GM12875 (cell line): ENCODE results near the gene BHLHE23.

Source experiments
- H3K4me3 ChIP-seq: one replicate; pipeline ENCODE4 v1.5.1; 2011; ENCODE audit warnings: low read depth, low read length, control low read depth
- TF ChIP-seq, protein P1 (sequence below): IDR thresholded peaks from 2 replicates; pipeline ENCODE4 v1.5.1; 2011; ENCODE audit warnings: low read depth, mild to moderate bottlenecking, control low read depth, inconsistent platforms, low read length, moderate library complexity, borderline replicate concordance; ENCODE audit not compliant: insufficient read depth

Gene BHLHE23

DNA sequence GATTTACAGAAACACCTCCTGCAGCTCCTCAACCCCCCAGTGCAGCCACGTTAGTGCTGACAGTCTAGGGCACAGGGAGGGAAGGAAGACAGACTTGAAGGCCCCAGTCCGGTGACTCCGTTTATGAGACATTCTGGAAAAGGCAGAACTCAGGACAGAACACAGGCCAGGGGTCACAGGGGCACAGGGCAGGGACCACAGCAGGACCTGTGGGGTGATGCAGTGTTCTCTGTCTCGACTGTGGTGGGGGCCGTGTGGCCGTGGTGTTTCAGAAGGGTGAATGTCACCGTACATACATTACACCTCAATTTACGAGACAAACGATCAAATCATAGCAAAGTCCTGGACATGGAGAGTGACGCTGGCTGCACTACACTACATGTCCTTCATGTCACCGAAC lies 11.3 kb downstream of the BHLHE23 start:
- no peak overlapping the region for H3K4me3 ChIP-seq
- TF ChIP-seq, protein P1, sequence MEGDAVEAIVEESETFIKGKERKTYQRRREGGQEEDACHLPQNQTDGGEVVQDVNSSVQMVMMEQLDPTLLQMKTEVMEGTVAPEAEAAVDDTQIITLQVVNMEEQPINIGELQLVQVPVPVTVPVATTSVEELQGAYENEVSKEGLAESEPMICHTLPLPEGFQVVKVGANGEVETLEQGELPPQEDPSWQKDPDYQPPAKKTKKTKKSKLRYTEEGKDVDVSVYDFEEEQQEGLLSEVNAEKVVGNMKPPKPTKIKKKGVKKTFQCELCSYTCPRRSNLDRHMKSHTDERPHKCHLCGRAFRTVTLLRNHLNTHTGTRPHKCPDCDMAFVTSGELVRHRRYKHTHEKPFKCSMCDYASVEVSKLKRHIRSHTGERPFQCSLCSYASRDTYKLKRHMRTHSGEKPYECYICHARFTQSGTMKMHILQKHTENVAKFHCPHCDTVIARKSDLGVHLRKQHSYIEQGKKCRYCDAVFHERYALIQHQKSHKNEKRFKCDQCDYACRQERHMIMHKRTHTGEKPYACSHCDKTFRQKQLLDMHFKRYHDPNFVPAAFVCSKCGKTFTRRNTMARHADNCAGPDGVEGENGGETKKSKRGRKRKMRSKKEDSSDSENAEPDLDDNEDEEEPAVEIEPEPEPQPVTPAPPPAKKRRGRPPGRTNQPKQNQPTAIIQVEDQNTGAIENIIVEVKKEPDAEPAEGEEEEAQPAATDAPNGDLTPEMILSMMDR, result no peak

DNA sequence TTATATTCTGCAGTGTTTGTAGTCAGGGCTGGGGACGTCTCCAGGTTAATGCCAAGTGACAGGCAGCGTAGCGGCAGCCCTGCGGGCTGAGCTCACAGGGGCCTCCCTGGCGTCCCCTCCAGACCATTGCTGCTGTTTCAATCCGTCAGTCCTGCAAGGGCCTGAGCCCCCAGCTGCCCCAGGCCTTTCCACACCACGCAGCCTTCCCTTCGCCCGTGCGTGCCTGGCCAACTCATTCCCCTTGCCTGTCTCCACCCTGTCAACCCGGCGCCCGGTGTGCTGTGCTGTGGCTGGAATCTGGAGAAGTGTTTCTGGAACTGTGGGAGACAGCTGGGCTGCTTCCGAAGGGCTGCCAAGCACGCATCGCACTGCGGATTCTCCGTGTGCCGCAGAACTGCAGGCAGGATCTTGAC lies 11.9 kb downstream of the BHLHE23 start:
- TF ChIP-seq, protein P1, result no peak
- no peak overlapping the region for H3K4me3 ChIP-seq

DNA sequence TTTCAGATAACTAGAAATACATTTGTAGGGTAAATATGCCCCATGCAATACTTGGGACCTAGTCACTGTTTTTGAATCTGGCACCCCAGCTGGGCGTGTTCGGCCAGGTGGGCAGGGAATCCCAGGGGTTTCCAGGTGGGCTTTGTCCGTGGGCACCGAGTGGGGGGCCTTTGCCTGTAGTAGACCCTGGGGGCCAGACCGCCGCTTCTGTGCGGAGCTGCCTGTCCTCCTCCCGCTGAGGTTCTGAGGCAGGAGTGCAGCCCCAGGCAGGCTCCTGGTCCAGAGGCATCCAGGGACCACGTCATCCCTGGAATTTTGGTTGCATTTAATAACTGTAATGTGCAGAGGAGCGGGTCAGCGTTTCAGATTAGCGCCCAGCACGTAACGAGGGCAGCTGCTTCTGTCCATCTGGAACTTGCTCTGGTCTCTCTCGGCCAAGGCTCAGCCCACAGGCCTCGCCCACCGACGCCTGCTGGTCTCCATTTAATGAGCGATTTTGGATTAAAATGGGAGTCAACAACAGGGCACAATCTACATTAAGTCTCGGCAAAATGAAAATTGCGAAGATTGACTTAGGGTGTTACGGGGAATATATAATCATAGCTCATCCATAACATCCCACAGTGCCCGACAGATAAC lies 12.8 kb downstream of the BHLHE23 start:
- TF ChIP-seq, protein P1, result no peak
- H3K4me3 ChIP-seq, result no peak overlapping the region

DNA sequence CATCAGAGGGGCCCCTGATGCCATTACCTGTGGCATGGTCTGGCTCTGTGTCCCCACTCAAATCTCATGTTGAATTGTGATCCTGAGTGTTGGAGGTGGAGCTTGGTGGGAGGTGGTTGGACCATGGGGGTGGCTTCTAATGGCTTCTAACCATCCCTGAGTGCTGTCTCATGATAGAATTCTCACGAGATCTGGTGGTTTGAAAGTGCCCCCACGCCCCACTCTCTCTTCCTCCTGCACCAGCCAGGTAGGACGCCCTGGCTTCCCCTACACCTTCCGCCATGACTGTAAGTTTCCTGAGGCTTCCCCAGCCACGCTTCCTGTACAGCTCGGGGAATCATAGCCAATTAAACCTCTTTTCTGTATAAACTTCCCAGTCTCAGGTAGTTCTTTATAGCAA lies 14.9 kb downstream of the BHLHE23 start:
- H3K4me3 ChIP-seq, result no peak overlapping the region
- TF ChIP-seq, protein P1, result no peak

DNA sequence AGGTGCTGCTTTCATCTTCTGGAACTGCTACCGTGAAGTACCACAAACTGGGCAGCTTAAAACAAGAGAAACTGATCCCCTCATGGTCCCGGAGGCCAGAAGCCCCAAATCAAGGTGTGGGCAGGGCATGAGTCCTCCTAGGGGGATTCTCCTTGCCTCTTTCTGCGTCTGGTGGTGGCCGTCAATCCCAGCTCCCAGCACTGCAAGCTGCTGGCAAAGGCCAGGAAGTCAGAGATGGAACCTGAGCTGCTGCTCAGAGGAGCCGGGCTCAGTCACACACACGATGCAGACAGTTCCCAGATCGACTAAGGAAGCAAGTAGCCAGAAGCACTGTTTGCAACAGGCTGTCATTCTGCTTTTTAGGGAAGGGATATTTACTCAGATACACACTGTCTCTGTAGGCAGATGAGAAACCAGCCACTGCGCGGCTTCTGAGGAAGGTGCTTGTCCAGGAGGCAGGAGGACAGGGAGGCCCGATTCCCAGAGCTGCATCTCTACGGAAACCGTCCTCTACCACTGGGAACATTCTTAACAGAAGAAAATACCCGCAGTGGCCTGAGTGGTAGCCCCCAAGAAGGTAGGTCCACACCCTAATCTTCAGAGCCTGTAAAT lies 15.5 kb downstream of the BHLHE23 start:
- H3K4me3 ChIP-seq, result no peak overlapping the region
- TF ChIP-seq, protein P1, result no peak

DNA sequence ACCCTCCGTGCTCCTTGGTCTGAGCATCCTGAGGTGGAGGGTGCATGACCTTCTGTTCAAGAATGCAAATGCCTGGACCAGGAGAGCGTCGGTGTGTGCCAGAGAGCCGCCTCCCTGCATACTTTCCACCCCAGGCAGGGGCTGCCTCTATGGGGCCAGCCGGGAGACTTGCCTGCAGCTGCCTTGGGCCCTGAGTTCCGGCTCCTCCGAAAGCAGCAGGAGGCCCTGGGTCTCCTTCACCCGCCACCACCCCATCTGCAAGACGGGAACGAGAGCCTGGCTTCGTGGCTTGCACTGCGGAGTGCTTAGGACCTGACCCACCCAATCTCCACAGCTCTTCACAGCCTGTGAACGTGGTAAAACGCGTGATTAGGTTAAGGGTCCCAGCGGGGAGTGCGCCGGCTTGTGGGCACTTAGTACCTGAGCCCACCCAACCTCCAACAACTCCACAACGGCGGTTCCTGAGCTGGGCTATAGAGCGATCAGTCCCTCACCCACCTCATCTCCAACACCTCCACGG lies 16.4 kb downstream of the BHLHE23 start:
- no peak overlapping the region for H3K4me3 ChIP-seq
- TF ChIP-seq, protein P1, result no peak

DNA sequence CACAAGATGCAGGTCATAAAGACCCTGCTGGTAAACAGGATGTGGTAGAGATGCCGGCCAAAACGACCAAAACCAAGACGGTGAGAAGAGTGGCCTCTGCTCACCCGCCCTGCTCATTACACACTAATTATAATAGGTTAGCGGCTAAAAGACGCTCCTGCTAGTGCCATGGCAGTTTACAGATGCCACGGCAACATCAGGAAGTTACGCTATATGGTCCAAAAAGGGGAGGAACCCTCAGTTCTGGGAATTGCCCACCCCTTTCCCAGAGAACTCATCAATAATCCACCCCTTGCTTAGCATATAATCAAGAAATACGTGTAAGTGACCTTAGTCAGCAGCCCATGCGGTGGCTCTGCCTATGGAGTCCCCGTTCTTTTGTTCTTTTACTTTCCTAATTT lies 17.6 kb downstream of the BHLHE23 start:
- TF ChIP-seq, protein P1, result no peak
- no peak overlapping the region for H3K4me3 ChIP-seq
